HepG2 (cell line): Measurements from ENCODE around the gene DCLRE1C.

Experiments used
- ARNT2 ChIP-seq: sonication (generic); formaldehyde crosslinking; IDR thresholded peaks from 2 replicates; pipeline ENCODE4 v1.8.0; 2022; ENCODE audit warnings: mild to moderate bottlenecking, low read depth, missing genetic modification reagents, moderate library complexity
- ZBTB26 ChIP-seq: IDR thresholded peaks from 2 replicates; pipeline ENCODE4 v1.6.1; 2016; ENCODE audit warnings: missing compliant biosample characterization, missing genetic modification reagents, borderline replicate concordance

- TF ChIP-seq ARNT2 (CRISPR knock-in tag) (no peak), ZBTB26 (CRISPR knock-in tag) (no peak)
Observed at GRCh38 chr10:14860791-14861190, 93.1 kb downstream of the DCLRE1C start.
